GM23338 (cell line): ENCODE data around the gene NFIA.

ENCODE experiments used
- CREB1 ChIP-seq: fragments of 250-450 bp; sonication (Bioruptor Pico); IDR thresholded peaks from 2 replicates; pipeline ENCODE4 v1.5.0; 2020; ENCODE audit warnings: low read depth, mild to moderate bottlenecking, moderate library complexity
- EZH2 ChIP-seq: fragments of 200-600 bp; sonication (generic); IDR thresholded peaks from one replicate; pipeline ENCODE4 v1.8.0; 2017; ENCODE audit warnings: antibody characterized with exemption, mild to moderate bottlenecking, low read depth; ENCODE audit not compliant: unreplicated experiment
- EZH2phosphoT487 ChIP-seq: fragments of 200-600 bp; sonication (generic); IDR thresholded peaks from one replicate; pipeline ENCODE4 v1.8.1; 2018; ENCODE audit warnings: antibody characterized with exemption; ENCODE audit not compliant: unreplicated experiment
- JUNB ChIP-seq: IDR thresholded peaks from one replicate; pipeline ENCODE4 v1.6.1; 2016; ENCODE audit warnings: antibody characterized with exemption; ENCODE audit not compliant: unreplicated experiment
- NANOG ChIP-seq: IDR thresholded peaks from 2 replicates; pipeline ENCODE4 v1.6.1; 2016; ENCODE audit warnings: antibody characterized with exemption, borderline replicate concordance
- POLR2AphosphoS5 ChIP-seq: IDR thresholded peaks from 2 replicates; pipeline ENCODE4 v1.6.1; 2016; ENCODE audit warnings: antibody characterized with exemption, low read depth
- STAT1 ChIP-seq: IDR thresholded peaks from one replicate; pipeline ENCODE4 v1.6.1; 2016; ENCODE audit warnings: antibody characterized with exemption; ENCODE audit not compliant: unreplicated experiment
- TF ChIP-seq, protein P1 (sequence below), 2 experiments: fragments of 200-600 bp in 1 of 2; sonication (generic) in 1 of 2; conservative IDR thresholded peaks; 2 replicates each; pipeline versions ENCODE4 v1.5.1 to v1.6.1; 2016 to 2017; ENCODE audit warnings: antibody characterized with exemption in 2 of 2, low read depth in 2 of 2, mild to moderate bottlenecking in 2 of 2, moderate library complexity in 1 of 2
- TF ChIP-seq, protein P2 (sequence below): fragments of 250-450 bp; sonication (Bioruptor Pico); IDR thresholded peaks from 2 replicates; pipeline ENCODE4 v1.5.0; 2020; ENCODE audit warnings: mild to moderate bottlenecking, moderate library complexity
- TF ChIP-seq, protein P3 (sequence below): IDR thresholded peaks from one replicate; pipeline ENCODE4 v1.6.1; 2018; ENCODE audit warnings: antibody characterized with exemption; ENCODE audit not compliant: unreplicated experiment
- TF ChIP-seq, protein P4 (sequence below): IDR thresholded peaks from 2 replicates; pipeline ENCODE4 v1.6.1; 2016; ENCODE audit warnings: antibody characterized with exemption

DNA sequence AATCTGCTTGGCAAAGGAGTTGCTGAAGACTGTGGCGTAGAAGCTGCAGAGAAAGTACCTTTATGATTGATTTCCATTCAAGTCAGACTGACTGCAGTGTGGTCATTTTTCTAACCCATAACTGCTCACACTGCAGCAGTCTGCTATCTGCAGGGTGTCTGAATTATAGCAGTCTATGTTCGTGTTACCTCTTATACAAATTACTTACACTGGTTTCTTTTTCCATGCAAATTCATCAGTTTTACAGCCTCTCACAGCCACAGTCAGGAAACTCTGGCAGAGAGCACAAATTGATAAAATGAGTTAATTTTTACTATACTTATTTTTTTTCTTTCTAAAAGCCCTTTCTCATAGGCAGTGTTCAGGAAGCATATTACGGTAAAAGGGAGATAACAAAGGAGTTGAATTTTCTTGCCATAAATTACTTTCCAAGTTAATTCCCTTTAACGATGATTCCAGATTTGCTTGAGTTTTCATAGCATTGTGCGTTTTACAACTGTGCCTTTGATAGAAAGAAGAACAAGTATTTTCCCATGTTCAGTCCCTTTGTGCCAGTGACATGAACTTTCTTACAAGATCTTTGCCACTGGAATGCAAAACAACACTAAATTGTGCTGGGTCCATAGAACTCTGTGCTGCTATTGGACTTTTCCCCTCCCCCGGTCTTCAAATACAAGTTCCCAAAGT is 261.5 kb downstream of the NFIA start:
- TF ChIP-seq EZH2 (no peak), STAT1 (no peak), POLR2AphosphoS5 (no peak), EZH2phosphoT487 (no peak), CREB1 (no peak), NANOG (no peak), JUNB (no peak)
- TF ChIP-seq, protein P1, sequence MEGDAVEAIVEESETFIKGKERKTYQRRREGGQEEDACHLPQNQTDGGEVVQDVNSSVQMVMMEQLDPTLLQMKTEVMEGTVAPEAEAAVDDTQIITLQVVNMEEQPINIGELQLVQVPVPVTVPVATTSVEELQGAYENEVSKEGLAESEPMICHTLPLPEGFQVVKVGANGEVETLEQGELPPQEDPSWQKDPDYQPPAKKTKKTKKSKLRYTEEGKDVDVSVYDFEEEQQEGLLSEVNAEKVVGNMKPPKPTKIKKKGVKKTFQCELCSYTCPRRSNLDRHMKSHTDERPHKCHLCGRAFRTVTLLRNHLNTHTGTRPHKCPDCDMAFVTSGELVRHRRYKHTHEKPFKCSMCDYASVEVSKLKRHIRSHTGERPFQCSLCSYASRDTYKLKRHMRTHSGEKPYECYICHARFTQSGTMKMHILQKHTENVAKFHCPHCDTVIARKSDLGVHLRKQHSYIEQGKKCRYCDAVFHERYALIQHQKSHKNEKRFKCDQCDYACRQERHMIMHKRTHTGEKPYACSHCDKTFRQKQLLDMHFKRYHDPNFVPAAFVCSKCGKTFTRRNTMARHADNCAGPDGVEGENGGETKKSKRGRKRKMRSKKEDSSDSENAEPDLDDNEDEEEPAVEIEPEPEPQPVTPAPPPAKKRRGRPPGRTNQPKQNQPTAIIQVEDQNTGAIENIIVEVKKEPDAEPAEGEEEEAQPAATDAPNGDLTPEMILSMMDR (conservative IDR thresholded peaks at IDR 0.05; ENCODE audit: low read depth in 2 of 2): no peak
- TF ChIP-seq, protein P2, sequence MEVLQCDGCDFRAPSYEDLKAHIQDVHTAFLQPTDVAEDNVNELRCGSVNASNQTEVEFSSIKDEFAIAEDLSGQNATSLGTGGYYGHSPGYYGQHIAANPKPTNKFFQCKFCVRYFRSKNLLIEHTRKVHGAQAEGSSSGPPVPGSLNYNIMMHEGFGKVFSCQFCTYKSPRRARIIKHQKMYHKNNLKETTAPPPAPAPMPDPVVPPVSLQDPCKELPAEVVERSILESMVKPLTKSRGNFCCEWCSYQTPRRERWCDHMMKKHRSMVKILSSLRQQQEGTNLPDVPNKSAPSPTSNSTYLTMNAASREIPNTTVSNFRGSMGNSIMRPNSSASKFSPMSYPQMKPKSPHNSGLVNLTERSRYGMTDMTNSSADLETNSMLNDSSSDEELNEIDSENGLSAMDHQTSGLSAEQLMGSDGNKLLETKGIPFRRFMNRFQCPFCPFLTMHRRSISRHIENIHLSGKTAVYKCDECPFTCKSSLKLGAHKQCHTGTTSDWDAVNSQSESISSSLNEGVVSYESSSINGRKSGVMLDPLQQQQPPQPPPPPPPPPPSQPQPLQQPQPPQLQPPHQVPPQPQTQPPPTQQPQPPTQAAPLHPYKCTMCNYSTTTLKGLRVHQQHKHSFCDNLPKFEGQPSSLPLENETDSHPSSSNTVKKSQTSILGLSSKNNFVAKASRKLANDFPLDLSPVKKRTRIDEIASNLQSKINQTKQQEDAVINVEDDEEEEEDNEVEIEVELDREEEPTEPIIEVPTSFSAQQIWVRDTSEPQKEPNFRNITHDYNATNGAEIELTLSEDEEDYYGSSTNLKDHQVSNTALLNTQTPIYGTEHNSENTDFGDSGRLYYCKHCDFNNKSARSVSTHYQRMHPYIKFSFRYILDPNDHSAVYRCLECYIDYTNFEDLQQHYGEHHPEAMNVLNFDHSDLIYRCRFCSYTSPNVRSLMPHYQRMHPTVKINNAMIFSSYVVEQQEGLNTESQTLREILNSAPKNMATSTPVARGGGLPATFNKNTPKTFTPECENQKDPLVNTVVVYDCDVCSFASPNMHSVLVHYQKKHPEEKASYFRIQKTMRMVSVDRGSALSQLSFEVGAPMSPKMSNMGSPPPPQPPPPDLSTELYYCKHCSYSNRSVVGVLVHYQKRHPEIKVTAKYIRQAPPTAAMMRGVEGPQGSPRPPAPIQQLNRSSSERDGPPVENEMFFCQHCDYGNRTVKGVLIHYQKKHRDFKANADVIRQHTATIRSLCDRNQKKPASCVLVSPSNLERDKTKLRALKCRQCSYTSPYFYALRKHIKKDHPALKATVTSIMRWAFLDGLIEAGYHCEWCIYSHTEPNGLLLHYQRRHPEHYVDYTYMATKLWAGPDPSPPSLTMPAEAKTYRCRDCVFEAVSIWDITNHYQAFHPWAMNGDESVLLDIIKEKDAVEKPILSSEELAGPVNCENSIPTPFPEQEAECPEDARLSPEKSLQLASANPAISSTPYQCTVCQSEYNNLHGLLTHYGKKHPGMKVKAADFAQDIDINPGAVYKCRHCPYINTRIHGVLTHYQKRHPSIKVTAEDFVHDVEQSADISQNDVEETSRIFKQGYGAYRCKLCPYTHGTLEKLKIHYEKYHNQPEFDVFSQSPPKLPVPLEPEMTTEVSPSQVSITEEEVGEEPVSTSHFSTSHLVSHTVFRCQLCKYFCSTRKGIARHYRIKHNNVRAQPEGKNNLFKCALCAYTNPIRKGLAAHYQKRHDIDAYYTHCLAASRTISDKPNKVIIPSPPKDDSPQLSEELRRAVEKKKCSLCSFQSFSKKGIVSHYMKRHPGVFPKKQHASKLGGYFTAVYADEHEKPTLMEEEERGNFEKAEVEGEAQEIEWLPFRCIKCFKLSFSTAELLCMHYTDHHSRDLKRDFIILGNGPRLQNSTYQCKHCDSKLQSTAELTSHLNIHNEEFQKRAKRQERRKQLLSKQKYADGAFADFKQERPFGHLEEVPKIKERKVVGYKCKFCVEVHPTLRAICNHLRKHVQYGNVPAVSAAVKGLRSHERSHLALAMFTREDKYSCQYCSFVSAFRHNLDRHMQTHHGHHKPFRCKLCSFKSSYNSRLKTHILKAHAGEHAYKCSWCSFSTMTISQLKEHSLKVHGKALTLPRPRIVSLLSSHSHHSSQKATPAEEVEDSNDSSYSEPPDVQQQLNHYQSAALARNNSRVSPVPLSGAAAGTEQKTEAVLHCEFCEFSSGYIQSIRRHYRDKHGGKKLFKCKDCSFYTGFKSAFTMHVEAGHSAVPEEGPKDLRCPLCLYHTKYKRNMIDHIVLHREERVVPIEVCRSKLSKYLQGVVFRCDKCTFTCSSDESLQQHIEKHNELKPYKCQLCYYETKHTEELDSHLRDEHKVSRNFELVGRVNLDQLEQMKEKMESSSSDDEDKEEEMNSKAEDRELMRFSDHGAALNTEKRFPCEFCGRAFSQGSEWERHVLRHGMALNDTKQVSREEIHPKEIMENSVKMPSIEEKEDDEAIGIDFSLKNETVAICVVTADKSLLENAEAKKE (CRISPR knock-in tag): no peak
- TF ChIP-seq, protein P3, sequence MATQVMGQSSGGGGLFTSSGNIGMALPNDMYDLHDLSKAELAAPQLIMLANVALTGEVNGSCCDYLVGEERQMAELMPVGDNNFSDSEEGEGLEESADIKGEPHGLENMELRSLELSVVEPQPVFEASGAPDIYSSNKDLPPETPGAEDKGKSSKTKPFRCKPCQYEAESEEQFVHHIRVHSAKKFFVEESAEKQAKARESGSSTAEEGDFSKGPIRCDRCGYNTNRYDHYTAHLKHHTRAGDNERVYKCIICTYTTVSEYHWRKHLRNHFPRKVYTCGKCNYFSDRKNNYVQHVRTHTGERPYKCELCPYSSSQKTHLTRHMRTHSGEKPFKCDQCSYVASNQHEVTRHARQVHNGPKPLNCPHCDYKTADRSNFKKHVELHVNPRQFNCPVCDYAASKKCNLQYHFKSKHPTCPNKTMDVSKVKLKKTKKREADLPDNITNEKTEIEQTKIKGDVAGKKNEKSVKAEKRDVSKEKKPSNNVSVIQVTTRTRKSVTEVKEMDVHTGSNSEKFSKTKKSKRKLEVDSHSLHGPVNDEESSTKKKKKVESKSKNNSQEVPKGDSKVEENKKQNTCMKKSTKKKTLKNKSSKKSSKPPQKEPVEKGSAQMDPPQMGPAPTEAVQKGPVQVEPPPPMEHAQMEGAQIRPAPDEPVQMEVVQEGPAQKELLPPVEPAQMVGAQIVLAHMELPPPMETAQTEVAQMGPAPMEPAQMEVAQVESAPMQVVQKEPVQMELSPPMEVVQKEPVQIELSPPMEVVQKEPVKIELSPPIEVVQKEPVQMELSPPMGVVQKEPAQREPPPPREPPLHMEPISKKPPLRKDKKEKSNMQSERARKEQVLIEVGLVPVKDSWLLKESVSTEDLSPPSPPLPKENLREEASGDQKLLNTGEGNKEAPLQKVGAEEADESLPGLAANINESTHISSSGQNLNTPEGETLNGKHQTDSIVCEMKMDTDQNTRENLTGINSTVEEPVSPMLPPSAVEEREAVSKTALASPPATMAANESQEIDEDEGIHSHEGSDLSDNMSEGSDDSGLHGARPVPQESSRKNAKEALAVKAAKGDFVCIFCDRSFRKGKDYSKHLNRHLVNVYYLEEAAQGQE: no peak
- TF ChIP-seq, protein P4, sequence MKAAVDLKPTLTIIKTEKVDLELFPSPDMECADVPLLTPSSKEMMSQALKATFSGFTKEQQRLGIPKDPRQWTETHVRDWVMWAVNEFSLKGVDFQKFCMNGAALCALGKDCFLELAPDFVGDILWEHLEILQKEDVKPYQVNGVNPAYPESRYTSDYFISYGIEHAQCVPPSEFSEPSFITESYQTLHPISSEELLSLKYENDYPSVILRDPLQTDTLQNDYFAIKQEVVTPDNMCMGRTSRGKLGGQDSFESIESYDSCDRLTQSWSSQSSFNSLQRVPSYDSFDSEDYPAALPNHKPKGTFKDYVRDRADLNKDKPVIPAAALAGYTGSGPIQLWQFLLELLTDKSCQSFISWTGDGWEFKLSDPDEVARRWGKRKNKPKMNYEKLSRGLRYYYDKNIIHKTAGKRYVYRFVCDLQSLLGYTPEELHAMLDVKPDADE: no peak
